GM18499 (cell line): ENCODE measurements around the gene CLDN16.
A peak's percentile ranks its signal among the peaks of the same experiment; 100 is the strongest.

Experiments used
- ATAC-seq: cut with Tn5 transposase; IDR thresholded peaks from one replicate; pipeline ENCODE4 v1.9.1; 2021; ENCODE audit warnings: moderate number of reproducible peaks; ENCODE audit not compliant: insufficient read depth, unreplicated experiment

The CLDN16 gene

DNA sequence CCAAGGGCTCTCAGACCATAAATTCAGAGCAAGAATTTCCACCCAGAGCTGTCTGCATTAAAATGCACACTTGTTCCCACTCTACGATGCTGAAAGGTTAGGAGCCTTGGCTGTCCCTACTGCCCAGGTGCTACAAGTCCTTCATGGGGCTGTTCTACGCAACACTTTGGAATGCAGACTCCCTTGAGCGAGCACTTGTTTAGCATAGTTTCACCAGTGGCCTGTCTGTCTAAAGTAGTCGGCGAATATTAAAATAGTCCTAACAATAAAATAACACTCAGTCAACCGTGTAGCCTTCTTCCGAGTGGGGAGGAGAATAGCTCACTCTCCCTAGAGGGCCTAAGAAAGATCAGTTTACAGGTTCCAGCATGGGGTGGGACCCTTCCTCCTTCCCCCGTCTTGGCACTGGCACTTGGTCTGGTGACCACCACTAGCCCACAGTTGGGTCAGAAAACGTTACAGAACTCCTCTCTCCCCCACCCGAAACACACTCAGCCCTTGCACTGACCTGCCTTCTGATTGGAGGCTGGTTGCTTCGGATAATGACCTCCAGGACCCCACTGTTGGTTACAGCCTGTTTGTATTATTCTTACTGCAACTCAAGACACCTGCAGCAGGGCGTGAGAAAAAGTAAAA is at the start of gene CLDN16:
TSS of gene CLDN16 (plus strand) at position 586 of the 636 bp plus-strand sequence. CDS start 167 bp downstream, outside the sequence.
- no peak for ATAC-seq

DNA sequence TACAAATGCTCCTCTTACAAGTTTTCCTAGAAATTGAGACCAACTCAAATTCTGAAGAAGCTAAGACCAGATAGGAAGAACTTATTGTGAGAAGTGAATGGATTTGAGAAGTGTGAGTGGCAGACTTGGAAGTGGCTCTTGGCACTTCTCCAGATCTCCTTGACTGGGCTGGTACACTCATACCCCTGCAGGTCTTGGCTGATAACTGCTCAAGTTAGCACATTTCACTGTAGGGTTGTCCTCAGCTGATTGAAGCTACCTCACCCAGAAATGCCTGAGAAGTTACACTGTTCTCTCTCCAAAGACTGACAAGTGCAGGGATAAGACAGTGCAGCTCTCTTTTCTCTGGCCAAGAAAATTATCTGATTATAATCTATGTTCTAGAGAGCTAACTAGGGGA is 49.2 kb upstream of the CLDN16 start:
- ATAC-seq: no peak

GRCh38 chr3:190339130-190339529 is 48.8 kb upstream of the CLDN16 start:
- ATAC-seq: peak; percentile 83

DNA sequence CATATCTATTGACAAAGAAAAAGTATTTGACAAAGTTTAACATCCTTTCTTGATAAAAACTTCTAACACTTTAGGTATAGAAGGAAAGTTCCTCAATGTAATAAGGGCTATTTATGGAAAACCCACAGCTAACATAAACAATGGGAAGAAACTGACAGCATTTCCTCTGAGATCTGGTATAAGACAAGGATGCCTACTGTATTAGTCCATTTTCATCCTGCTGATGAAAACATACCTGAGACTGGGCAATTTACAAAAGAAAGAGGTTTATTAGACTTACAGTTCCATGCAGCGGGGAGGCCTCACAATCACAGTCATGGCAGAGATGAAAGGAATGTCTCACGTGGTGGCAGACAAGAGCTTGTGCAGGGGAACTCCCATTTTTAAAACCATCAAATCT is 47.9 kb upstream of the CLDN16 start:
- no peak for ATAC-seq

DNA sequence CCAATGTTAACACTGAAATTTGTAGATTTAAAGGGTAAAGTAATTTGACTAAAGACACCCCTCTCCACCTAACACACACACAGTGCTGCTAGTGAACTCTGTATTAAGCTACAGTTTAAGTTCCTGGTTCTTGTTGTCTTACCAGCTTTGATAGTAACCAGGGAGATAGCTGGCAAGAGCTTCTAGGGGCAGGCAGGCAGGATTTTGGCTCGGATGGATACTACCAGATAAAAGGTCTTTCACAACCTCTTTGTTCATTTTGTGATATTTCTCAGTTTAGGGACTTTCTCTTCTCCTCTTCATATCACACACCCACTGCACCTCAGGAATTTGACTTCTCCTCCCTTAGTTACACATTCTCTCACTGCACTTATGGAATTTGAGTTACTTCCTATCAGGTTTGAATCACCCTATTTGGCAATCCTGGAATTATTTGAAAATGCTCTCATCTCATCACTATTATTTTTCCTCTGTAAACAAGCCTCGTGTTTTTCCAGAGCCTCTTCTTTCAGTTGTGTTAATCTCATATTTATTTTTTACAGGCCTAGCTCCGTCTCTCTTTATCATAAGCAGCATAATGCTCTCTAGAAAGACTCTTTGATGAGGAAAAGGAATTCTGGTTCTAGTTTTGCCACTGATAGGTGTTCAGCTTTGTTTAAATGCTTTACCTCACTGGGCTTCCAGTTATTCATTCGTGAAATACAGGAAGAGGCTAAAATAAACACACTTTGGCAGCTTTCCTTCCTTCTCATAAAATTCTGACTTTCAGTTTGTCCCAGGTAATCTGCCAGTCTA is 42.7 kb upstream of the CLDN16 start:
- ATAC-seq: no peak

DNA sequence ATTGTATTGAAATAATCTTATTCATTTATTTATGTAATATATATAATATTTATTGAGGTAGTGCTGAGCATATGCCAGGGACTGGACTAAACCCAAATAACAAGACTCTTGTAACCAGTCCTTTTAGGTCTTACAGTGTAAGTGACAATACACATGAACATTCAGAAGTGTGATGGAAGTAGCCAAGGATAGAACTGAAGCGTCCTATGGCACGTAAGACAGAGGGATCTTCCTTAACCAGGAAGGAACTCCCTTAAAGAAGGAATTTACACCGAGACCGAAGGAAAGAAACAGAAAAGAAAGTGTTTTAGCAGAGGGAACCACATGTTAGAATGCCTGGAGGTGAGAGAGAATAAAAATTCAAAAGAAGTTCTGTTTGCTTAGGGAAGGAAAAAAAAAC is 42.1 kb upstream of the CLDN16 start:
- no peak for ATAC-seq

- no peak for ATAC-seq
Measured at GRCh38 chr3:190346541-190346940, 41.4 kb upstream of the CLDN16 start.

DNA sequence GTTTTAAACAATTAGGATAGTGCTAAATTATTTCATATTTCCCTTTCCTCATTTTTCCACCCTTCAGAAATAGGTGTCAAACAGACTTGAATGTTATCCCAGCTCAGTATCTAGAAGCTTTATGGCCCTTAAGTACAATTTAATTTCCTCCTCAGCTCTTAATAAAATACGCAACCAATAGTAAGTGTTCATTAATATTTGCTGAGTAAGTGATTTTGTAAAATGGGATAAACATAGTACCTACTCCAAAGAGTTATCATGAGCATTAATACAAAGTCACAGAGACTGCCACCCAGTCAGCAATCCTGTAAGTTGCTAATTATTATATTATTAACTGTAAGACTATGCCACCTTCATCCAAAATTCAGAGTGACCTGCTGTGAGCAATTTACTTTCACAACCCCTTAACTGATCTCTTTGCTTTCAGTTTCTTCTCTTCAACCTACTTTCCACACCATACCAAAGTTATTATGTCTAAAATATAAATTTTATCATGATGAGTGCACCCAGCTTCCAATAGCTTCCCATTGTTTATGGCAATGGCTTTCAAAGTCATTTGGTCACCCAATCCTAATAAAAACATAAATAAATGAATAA is 35.0 kb upstream of the CLDN16 start:
- no peak for ATAC-seq

GRCh38 chr3:190356246-190356645 is 31.7 kb upstream of the CLDN16 start:
- no peak for ATAC-seq

GRCh38 chr3:190357468-190357867 is 30.5 kb upstream of the CLDN16 start:
- ATAC-seq: no peak

- no peak for ATAC-seq
Measured at GRCh38 chr3:190359813-190360212, 28.1 kb upstream of the CLDN16 start.

GRCh38 chr3:190360228-190360627 is 27.7 kb upstream of the CLDN16 start:
- ATAC-seq: no peak

DNA sequence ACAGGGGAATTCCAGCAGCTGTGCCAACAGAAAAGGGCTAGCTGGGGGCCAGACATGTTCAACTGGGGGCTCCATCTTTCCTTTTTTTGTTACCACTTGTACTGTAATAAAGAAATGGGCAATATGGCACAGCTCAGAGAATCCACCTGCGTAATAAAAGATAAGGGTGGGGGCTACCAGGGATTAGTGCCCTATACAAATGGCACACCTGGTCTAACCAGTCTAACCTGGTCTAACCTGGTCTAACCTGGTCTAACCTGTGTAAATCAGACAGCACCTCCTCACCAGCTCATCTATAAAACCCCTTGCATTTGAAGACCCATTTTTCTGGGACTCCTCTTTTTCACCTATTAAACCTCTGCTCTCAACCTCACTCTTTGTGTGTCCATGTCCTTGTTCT is 26.2 kb upstream of the CLDN16 start:
- ATAC-seq: no peak

DNA sequence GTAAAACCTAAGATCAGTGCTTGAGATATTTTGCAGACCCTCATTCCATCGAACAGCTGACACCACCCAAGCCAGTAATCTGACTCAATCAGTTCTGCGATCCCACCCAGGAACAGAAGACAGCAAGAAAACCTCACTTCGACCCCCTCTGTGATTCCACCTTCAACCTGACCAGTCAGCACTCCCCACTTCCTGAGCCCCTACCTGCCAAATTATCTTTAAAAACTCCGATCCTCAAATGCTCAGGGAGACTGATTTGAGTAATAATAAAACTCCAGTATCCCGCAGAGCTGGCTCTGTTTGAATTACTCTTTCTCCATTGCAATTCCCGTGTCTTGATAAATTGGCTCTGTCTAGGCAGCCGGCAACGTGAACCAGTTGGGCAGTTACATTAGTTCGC is 25.7 kb upstream of the CLDN16 start:
- ATAC-seq: no peak

DNA sequence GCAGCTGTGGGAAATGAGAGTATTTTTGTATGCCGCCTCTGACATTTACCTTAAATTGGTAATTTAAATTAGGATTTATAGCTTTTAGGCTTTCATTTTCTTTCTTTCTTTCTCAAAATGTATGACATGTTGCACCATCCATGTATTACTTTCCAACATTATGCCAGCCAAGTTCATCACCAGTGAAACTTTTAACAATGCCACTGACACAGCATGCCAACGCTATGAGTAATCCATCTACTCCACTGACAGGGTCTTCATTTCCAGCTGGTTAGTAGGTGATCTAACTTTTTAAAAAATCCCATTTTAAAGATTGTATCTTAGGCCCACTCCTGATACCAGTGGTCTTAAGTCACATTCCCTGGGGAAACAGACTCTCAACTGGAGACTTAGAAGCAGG is 21.8 kb upstream of the CLDN16 start:
- ATAC-seq: no peak

- no peak for ATAC-seq
Measured at GRCh38 chr3:190368881-190369280, 19.1 kb upstream of the CLDN16 start.

- ATAC-seq: no peak
Measured at GRCh38 chr3:190369668-190370295, 18.2 kb upstream of the CLDN16 start.

- ATAC-seq: no peak
Measured at GRCh38 chr3:190370369-190370768, 17.6 kb upstream of the CLDN16 start.

DNA sequence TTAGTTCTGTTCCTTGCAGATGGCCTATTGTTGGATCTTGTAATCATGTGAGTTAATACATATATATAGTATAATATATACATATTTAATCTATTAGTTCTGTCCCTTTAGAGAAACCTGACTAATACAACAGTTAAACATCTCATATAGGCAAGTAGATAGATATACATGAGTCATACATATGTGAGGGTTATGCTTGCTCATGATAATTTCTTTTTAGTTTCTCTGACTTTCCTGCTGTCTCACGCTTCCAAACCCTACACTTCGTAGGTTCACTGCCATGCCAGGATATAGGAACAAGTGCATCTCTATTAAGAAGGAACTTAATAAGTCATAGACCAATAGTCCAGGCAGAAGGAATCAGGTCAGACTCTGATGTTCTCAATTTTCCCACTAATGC is 16.8 kb upstream of the CLDN16 start:
- no peak for ATAC-seq

DNA sequence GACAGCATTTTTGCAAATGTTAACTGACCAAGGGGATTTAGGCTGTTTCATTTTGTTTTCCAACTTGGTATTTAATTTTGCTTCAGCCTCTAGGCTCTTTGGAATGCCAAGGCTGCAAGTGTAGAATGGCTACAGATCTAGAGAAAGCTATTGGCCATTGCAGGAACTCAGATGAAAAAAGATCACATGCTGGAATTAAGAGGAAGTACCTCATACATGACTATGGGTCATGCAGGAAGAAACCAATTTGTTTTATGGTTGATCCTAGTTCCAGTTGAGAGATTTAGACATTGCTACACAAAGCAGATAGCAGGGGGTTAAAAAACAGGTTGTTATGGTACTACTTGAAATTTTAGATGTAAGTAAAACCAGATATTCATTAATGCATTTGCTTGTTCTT is 12.7 kb upstream of the CLDN16 start:
- ATAC-seq: no peak

DNA sequence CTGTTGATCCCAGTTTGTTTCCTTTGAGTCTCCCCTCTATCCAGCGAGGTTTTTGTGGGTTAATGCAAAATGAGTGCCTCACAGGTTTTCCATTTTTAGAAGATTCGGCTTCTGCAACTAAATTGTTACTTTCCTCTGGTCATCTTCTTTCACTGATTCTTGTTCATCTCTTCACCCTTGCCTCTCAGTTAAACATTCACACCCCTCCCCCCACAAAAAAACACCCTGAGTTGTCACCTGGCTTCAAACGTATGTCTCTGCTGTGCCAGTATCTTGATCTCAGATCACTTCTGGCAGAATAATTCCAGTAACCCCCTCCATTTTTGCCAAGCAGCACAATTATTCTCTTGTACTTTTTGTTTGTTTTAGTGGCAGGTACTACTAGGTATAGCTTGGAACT is 12.3 kb upstream of the CLDN16 start:
- no peak for ATAC-seq
